GM19452 (cell line): ENCODE data around the gene OR10V1.

Source experiments
- ATAC-seq: cut with Tn5 transposase; IDR thresholded peaks from one replicate; pipeline ENCODE4 v1.9.1; 2021; ENCODE audit not compliant: unreplicated experiment

OR10V1 gene

GRCh38 chr11:59668950-59669610 lies 44.6 kb downstream of the OR10V1 start, which contains the start of gene PATL1:
Gene PATL1 (minus strand): TSS chr11:59669037. CDS start chr11:59668895, 142 bp downstream.
- ATAC-seq = peak; percentile 92

GRCh38 chr11:59668188-59668949 lies 45.3 kb downstream of the OR10V1 start:
- peak; percentile 8 for ATAC-seq

- no peak for ATAC-seq
These were observed 45.8 kb downstream of the OR10V1 start for GRCh38 chr11:59667812-59668187.

GRCh38 chr11:59666969-59667368 lies 46.7 kb downstream of the OR10V1 start:
- no peak for ATAC-seq
